PFSK-1 (cell line): ENCODE data around the gene SDHB.

Source experiments
- FOXP2 ChIP-seq: optimal IDR thresholded peaks from 2 replicates; pipeline ENCODE3; 2011; ENCODE audit warnings: borderline replicate concordance, control low read depth, inconsistent platforms; ENCODE audit not compliant: insufficient read depth; ENCODE audit errors: extremely low read length, extremely low read depth
- POLR2AphosphoS5 ChIP-seq: IDR thresholded peaks from 2 replicates; pipeline ENCODE4 v1.6.1; 2012; ENCODE audit warnings: low read depth, mild to moderate bottlenecking, control low read depth, low read length, moderate library complexity
- REST ChIP-seq, 2 experiments: IDR thresholded peaks; 2 replicates each; pipeline versions ENCODE4 v1.6.1 to v1.8.0; 2011 to 2012; ENCODE audit warnings: low read depth in 2 of 2, low read length in 2 of 2, control low read depth in 1 of 2, inconsistent platforms in 1 of 2, mild to moderate bottlenecking in 1 of 2, moderate library complexity in 1 of 2; ENCODE audit not compliant: insufficient read depth in 1 of 2
- SIN3A ChIP-seq: IDR thresholded peaks from 2 replicates; pipeline ENCODE4 v1.6.1; 2012; ENCODE audit warnings: mild to moderate bottlenecking, low read length, moderate library complexity, borderline replicate concordance; ENCODE audit not compliant: insufficient read depth
- TAF1 ChIP-seq: IDR thresholded peaks from 2 replicates; pipeline ENCODE4 v1.6.1; 2012; ENCODE audit warnings: low read length, control low read depth, borderline replicate concordance; ENCODE audit not compliant: insufficient read depth

The SDHB gene

GRCh38 chr1:17068789-17069188 lies 15.0 kb upstream of the SDHB start:
- TF ChIP-seq REST (IDR thresholded peaks at IDR 0.05; ENCODE audit: insufficient read depth in 1 of 2, low read depth in 2 of 2, low read length in 2 of 2) = no peak
- TF ChIP-seq SIN3A = no peak
- no peak for TF ChIP-seq POLR2AphosphoS5
- no peak for TF ChIP-seq FOXP2
- TF ChIP-seq TAF1 = no peak

GRCh38 chr1:17067465-17068240 lies 13.8 kb upstream of the SDHB start:
- TF ChIP-seq FOXP2 = no peak
- no peak for TF ChIP-seq REST (IDR thresholded peaks at IDR 0.05; ENCODE audit: insufficient read depth in 1 of 2, low read depth in 2 of 2, low read length in 2 of 2)
- TF ChIP-seq SIN3A = no peak
- no peak for TF ChIP-seq TAF1
- TF ChIP-seq POLR2AphosphoS5 = no peak

GRCh38 chr1:17067069-17067426 lies 13.2 kb upstream of the SDHB start:
- TF ChIP-seq TAF1 (no peak), FOXP2 (no peak), REST (IDR thresholded peaks at IDR 0.05; ENCODE audit: insufficient read depth in 1 of 2, low read depth in 2 of 2, low read length in 2 of 2) (no peak), SIN3A (no peak), POLR2AphosphoS5 (no peak)

- TF ChIP-seq TAF1 = no peak
- no peak for TF ChIP-seq SIN3A
- no peak for TF ChIP-seq REST (IDR thresholded peaks at IDR 0.05; ENCODE audit: insufficient read depth in 1 of 2, low read depth in 2 of 2, low read length in 2 of 2)
Measured at GRCh38 chr1:17066361-17067068, 12.7 kb upstream of the SDHB start.
